ENCODE measurements around the gene DCAF6.

The DCAF6 gene

GRCh38 chr1:168114845-168115244, 178.4 kb downstream of the DCAF6 start:
- peak; percentile 20 for DNase-seq

GRCh38 chr1:168116327-168116799, 179.9 kb downstream of the DCAF6 start:
- DNase-seq, result no peak

- no peak for DNase-seq
Measured at GRCh38 chr1:168119750-168120149, 183.3 kb downstream of the DCAF6 start.

GRCh38 chr1:168121401-168122011, 185.0 kb downstream of the DCAF6 start:
- no peak for DNase-seq

- no peak for DNase-seq
Measured at GRCh38 chr1:168125051-168125450, 188.6 kb downstream of the DCAF6 start.

Data from NCI-H82 (cell line).